Measurements from ENCODE around the gene LRRC9.
"Not testable (repeated sequence)": the region's sequence is repeated elsewhere in the genome, so short reads cannot be mapped to it uniquely, and the experiment has no call there.

Gene LRRC9

DNA sequence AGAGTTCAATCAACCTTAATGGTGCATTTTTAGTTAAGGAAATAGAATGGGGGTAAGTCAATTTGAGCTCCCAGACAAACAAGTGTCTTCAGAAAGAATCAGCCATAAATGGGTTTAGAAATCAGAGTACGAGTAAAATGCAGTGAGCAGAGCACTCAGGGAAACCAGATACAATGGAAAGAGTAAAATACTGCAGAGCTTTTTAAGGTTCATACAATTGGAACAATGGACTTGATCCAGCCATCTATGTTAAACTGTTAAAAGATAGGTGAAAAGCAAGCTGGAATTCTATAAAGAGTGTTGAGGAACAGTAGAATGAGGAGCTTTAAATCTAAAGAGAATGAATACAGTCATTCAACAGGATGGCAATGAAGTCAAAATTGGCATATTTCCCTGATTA is 147.9 kb downstream of the LRRC9 start:
- DNase-seq = no peak

- no peak for DNase-seq
Observed at GRCh38 chr14:60079723-60080122, 159.8 kb downstream of the LRRC9 start.

GRCh38 chr14:60085085-60085484 is 165.1 kb downstream of the LRRC9 start:
- DNase-seq = no peak

DNA sequence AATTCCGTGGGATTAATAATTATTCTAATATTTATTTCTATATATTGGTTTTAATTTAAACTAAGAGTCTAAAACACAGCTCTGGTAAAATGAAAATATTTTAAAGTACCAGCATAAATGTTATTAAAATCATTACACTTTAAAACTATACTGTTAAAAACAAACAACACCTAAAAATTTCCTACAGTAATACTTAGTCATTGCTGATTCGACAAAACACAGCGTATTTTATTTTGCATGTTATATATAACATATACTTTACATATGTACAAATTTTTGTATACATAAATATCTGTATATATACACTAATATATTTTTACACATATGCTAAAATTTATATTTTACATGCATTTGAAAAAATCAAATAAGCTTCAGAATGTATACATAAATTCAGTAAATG is 165.7 kb downstream of the LRRC9 start:
- no peak for DNase-seq

GRCh38 chr14:60087668-60088067 is 167.7 kb downstream of the LRRC9 start:
- no peak for DNase-seq

GRCh38 chr14:60089221-60089620 is 169.3 kb downstream of the LRRC9 start:
- DNase-seq = no peak

- peak; percentile 8 to 17 for DNase-seq
Observed at GRCh38 chr14:60090864-60091519, 171.0 kb downstream of the LRRC9 start.

DNA sequence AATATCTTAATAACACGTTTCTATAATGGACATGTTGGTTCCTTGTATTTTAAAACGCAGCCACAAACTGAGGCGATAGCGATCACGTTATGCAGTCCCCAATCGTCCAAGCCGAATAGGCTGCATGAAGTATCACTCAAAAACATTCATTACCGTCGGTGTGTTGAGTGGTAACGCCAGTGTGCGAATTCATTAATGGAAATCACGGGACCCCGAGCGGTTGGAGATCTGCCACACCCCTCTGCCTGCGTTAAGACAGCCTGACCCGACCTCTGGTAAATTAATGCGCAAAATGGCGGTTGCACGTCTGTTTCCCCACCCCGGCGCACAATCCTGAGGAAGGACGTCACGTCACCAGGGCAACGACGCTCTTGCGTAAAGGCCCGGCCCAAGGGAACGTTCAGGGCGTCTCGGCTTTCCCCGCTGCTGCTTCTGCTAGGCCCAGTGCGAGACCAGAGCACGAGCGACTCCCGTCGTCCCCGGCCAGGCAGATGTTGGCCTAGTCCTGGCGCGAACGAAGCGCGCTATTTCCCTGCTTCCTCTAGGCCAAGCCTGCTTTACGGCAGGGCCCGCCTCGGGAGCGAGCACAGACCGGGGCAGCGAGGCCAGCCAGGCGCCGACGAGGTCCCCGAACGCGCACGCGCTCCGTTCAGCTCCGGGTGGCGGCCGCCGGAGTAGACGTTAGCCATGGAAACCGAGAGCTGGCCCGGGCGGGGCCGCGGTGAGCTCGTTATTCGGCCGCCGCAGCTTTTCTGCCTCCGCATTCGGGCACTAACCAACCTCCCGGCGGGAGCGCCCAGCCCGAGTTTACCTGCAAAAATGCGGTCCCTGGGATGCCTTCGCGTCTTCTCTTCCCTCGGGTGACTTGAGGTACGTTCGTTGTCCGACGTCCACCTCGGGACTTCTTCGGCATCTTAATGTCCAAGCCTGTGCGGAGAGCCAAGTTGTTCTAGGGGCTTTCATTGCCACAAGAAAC is 171.9 kb downstream of the LRRC9 start, which contains the start of gene PCNX4:
Gene PCNX4 (plus strand): TSS at position 374 of the 976 bp plus-strand sequence. CDS start 15,716 bp downstream, outside the sequence.
- peak; percentile 94 for DNase-seq

DNA sequence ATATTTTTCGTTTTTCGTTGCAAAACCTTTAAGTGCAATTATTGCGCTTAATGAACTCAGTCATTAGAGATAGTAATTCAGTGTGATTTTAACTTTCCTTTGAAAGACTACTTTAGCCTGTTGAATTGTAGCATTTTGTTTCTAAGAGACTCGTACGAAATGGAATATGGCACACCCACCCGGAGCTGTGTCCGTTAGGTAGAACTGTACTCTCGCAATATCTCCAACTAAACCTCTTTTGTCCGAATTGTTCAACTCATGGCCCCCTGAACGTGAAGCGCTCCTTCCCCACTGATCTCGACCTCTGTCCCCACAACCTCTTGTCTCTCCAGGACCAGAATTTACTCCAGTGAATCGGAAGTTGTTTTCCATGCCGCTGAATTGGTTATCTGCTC is 172.6 kb downstream of the LRRC9 start:
- peak in 1 of 2 donors; percentile 14 for DNase-seq

- DNase-seq = peak in 1 of 2 donors; percentile 10
Observed at GRCh38 chr14:60093080-60093479, 173.1 kb downstream of the LRRC9 start.

GRCh38 chr14:60093606-60094005 is 173.7 kb downstream of the LRRC9 start:
- DNase-seq = no peak

- DNase-seq = no peak
Observed at GRCh38 chr14:60094306-60094897, 174.5 kb downstream of the LRRC9 start.

GRCh38 chr14:60095231-60095630 is 175.3 kb downstream of the LRRC9 start:
- no peak for DNase-seq

DNA sequence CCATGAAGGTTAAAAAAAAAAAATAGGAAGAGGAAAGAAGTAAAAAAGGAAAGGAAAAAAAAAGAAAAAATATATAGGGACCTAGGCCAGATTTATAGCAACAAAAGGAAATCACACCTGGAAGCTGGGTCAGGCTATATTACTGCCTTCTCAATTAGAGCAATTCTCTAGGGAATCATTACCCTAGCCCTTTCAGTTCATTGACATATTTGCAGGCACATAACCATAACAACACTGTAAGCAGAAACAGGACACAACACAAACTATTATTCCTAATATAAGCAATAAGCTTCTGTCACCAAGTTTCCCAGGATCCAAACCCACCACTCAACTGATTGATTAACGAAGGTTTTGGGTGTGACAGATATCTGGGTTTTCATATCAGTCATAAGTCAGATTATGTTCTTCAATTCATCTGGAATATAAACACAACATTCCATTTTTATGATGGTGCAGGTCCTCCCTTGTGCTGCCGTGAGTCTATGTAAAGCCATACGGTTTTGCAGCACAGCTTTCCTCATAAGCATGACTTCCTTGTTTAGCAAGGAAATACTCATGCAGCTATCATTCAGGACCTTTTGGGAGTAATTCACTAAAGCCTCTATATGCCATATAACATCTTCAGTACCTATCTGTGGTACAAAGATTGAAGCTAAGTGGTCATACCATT is 176.0 kb downstream of the LRRC9 start:
- no peak for DNase-seq

DNA sequence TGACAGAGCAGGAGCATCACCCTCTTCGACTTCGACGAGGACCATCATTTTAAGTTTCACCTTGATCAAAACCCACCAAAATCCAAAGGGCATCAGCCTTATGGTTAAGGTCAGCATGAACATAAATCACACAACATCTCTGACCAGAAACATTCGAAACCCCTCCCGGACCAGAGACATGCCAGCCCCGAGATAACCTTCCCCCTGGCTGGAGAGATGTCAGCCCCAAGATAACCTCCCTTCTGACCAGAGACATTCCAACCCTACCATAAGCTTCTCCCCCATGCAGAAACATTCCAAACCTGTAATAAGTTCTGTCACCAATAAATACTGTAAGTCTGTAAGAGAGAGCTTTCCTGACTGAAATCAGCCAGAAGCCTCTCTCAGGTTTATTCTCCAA is 178.0 kb downstream of the LRRC9 start:
- no peak for DNase-seq

GRCh38 chr14:60099855-60100254 is 179.9 kb downstream of the LRRC9 start:
- not testable (repeated sequence) for DNase-seq

- no peak for DNase-seq
Observed at GRCh38 chr14:60101786-60102185, 181.8 kb downstream of the LRRC9 start.

DNA sequence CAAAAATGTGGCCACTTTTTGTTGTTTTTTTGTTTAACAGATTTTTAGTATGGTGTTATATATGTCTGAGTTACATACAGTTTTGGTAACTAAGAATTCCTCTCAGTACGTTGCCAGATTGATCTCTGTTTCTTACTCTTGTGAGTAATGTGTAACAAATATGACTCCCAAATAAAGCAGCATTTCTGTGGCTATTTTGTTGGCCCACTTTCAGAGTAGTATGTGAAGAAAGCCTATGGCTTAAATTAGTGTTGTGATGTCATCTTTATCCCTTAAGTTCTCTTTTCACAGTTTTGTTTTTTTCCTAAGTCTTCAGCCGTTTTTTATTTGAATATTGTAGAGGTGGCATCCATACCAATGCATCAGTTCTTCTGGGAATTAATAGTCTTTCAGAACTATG is 182.4 kb downstream of the LRRC9 start:
- no peak for DNase-seq

- no peak for DNase-seq
Observed at GRCh38 chr14:60106339-60106738, 186.4 kb downstream of the LRRC9 start.

- DNase-seq = no peak
Observed at GRCh38 chr14:60107477-60107876, 187.5 kb downstream of the LRRC9 start.

- DNase-seq = no peak
Observed at GRCh38 chr14:60111732-60112131, 191.8 kb downstream of the LRRC9 start.

Measured in activated CD4-positive, alpha-beta T cell treated with anti-CD3 and anti-CD28 coated beads for 4 hours (primary cell).